ENCODE results near the gene DNPH1. TPM values are rescaled to one million over a fixed set of nuclear protein-coding genes. Genes with fewer than 3 reads are reported as not detected.

Gene DNPH1, protein sequence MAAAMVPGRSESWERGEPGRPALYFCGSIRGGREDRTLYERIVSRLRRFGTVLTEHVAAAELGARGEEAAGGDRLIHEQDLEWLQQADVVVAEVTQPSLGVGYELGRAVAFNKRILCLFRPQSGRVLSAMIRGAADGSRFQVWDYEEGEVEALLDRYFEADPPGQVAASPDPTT
- 29.0 and 31.5 TPM in 2 replicates for total RNA-seq

DNA sequence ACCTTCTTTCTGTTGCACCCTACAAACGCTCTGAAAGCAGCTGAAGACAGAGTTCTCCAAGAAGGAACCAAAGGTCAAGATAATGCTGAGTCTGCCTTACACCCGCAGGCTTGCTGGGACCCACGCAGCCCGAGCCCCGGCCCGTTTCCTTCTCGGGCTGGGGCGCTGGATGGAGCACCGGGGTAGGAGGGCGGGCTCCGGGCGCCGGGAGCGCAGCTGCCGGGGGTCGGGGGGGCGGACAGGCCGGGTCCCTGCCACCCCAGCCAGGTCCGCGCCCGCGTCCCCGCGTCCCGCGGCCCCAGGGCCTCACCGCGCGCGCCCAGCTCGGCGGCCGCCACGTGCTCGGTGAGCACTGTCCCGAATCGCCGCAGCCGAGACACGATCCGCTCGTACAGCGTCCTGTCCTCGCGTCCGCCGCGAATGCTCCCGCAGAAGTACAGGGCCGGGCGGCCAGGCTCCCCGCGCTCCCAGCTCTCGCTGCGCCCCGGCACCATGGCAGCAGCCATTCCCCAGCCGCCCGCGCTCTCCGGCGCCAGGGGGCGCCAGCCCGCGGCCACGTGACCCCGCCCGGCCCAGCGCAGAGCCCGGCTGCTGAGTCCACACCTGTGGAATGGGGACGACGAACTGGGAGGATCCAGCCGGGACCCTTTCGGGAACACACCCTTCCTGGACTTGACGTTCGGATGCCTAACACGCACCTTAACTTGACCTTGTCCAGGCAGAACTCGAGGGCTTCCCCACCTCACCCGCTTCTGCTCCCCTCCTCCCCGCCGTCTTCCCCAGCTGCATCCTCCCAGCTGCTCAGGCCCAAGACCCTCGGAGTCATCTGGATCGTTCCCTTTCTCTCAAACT lies at the start of gene DNPH1:
DNPH1 (minus strand) TSS at position 531 of the 852 bp plus-strand sequence; CDS start at position 506, 25 bp downstream.
- peak; percentile 81 for DNase-seq

DNA sequence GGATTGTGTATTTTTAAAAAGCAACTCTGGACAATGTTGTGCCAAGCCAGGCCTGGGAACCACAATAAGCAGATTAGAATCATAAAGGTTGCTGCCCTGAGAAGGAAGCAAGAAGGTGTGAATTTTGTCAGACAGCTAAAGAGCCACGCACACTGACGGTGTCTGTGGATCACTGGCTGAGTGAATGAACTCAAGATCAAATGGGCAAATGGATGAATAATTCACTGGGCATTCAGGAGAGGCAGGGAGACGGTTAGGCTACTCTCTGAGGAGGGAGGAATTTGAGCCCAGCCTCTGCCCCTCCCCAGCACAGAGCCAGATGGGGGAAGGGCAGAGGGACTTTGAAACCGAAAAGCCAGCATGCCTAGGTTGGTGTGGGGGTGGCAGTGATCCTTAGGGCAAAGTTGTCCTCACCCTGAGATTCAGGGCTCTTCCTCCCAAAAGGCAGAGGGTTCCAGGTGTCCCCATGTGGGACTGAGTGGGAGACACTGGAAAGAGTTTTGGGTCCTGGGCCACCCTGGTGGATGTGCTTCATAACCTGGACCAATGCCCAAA lies 49.3 kb upstream of the DNPH1 start:
- DNase-seq: no peak

DNA sequence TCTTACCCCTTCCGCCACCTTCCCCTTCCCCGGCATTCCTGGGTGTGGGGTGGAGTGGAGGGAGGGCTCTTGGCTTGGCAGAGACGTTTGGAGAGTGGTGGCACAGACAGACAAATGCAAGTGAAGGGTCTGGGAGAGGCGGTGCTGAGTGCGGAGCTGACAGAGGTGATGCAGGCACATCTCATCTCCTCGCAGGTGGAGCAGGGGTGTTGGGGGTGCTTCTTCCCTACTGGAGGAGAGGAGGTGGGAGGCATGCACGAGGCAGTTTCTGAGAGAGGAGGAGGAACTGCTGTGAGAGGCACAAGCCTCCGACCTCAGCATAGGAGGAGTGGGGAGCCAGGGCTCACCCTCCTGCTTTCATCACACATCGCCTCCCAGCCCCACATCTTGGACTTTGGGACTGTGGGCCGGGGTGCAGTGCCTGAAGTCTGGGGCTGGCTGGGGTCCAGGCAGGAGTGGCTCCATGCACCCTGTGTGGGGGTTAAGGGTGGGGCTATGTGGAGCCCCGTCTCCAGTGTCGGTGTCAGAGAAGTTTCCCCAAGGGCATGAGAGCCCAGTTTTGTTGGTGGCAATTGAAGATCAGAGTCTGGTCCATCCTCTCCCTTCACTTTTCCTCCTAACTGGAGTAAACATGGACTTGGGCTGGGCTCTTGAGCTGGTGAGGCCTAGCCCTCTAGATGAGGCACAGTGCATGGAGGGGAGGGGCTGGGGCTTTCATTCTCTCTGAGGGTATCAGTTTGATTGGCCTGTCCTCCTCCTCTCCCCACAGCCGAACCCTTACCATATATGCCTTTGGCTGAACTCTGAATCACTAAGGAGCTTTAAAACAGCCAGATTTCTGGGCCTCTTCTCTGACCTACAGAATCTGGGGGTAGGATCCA lies 48.6 kb upstream of the DNPH1 start:
- no peak for DNase-seq

DNA sequence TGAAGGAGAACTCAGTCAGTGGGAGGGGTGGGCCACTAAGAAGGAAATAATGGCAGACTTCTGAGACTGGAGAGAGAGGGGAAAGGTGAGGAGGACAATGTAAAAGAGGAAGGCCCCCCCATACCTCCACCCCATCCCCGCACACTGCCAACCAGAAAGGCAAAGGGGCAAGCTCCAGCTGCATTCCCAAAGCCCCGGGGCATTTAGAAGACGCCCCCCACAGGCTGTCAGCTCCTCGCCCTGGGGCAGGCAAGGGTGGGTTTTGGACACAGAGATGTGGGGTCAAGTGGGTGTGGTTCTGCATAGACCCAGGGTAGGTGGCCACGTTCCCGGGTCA lies 48.0 kb upstream of the DNPH1 start:
- DNase-seq: no peak

DNA sequence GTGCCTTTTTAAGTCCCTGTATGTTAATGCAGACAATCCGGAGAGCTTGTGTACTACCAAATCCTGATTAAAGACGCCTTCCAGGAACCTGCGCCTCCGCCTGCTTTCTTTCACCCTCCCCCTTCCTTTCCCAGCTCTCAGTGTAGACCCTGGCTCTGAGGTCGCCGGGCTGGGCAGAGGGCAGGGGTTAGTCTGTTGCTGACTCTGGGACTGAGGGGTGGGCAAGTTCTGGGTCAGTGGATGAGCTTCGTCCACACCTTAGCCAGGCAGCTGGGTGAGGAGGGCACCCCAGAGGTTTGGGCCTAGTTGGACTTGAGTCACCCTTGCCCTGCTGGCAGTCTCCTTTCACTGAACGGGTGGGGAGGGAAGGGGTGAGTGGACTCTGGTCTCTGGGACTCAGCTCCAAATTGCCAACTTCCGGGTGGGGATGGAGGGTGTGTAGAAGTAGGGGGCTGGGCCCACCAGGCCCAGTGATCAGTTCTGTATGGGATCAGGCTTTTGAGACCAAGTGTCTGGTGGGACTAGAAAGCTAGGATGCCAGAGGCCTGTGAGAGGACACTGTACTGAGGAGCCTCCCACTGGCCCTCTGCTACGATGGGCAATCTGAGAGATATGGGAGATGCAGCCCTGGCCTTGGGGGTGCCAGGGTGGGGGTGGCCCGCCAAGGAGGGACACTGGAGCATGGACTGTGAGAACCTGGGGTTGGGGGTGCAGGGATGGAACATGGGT lies 47.5 kb upstream of the DNPH1 start:
- DNase-seq: no peak

DNA sequence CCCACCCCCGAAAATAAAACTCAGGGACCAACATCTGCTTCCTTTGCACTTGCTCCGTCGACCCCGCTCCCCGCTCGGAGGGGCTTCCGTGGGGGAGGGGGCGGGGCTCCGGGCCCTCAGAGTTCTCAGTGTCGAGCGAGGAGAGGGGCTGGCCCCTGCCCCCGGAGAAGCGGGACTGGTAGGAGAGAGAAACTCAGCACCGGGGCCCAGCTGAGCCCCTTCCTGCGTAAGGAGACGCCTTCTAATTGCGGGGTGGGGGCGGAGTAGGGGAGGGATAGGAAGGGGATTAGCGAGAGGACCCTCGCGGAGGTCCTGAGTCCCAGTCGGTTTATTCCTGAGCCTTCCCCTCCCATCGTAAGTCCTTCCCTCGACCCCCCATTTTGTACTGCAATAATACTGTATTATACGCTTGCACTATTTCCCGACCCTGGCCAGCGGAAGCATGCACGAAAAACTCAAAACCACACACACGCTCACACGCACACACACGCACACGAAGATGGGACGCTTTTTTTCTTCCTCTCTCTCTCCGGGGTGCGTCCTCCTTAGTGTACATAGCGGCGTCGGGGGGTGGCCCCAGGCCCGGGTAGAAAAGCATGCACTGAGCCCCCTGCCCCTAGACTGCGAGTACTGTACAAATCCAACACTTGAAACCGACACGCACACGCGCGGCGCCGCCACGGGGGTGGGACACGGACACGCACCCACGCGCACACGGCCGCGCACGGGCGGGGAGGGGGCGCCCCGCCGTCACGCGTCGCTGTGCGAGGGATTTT lies 46.7 kb upstream of the DNPH1 start:
- no peak for DNase-seq

DNA sequence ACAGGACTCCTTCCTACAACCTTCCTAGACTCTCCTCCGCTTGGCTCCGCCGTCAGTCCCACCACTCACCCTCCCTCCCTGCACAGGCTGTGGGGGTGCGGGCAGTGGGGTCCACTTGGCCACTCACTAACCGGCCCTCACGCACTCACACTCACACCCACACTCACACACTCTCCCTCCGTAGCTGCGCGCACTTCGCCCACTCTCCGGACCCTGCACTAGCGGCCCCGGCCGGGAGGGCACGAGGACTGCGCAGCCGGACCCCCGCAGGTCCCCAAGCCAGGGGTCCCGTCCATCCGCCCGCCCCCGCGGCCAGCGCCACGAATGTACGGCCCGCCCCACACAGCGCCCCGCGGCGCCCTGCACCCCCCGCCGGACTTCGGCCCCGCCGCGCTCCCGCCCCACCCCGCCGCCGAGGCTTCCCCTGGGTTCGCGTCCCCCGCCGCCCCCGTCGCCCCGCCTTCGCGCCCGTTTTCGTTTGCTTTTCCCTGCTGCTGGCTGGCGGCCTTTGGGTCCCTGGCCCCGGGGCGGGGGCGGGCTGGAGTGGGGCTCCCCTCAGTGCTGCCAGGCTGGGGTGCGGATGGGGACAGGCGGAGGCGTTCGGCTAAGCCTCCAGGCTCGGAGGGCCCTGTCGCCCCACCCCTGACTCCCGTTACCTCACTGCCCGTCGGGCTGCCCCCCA lies 45.8 kb upstream of the DNPH1 start:
- DNase-seq: no peak

DNA sequence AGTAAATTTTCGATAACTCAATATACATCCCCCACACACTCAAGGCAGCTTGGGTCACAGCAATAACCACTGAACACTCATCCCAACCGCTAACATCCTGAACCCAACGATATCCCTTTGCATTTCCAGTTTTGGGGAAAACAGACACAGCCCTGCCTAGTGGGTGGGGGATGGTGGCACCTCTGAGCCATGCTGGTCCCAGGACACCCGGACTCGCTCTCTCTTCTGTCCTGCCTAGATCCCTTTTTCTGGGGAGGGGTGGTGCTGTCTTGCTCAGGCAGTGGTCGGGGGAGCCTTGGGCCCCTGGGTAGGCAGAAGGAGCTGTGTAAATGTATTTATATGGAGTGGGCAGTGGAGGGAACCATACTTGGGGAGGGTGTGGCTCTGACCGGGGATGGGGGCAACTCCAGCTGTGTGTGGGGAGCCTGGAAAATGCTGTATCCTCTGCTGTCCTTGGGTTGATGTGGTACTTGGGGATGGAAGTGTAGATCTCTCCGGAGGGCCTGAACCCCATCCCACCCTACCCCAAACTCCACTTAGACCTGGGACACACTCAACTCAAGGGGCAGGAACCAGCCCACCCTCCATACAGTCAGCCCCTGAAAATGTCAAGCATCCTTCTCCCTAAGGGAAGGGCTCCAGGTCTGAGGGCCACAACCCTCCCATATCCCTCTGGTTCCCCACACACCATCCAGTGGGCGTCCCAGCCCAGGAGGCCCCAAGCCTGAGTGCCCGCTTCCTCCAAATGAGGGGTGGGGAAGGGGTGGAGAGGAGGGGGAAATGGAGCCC lies 45.0 kb upstream of the DNPH1 start:
- no peak for DNase-seq

DNA sequence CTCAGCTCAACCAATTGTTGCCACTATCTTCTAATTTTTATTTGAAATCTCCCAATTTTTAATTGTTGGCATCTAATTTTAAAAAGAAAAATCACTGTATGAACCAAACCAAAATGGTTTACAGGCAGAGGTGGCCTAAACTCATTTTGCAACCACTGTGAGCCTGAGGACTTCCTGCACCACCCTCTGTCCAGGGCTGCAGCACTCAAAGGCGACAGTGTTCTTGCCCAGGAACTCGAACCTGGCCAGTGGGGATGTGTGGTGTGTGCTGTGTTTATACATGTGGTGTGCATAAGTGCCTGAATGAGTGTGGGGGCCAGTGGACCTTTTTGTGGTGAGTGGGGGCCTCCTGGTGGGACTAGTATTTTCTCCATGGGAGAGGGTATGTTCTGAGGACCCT lies 44.4 kb upstream of the DNPH1 start:
- DNase-seq: no peak

DNA sequence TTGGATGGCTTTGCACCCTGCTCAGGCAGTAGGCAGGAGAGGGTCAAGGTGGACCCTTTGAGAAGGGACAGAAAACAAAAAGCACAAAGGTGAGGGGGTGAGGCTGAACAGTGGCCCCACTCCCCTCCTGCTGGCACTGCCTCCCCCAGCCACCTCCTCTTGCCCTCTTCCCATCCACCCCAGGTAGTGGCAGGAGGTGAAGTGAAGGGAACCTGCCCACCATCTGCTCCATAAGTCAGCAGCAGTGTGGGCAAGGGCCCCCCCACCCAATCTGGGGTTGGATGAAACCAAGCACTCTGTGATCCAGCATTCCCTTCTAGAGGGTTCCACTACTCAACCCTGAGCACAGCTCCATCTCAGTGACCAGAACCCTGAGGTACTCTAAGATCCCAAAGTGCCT lies 42.7 kb upstream of the DNPH1 start:
- no peak for DNase-seq

DNA sequence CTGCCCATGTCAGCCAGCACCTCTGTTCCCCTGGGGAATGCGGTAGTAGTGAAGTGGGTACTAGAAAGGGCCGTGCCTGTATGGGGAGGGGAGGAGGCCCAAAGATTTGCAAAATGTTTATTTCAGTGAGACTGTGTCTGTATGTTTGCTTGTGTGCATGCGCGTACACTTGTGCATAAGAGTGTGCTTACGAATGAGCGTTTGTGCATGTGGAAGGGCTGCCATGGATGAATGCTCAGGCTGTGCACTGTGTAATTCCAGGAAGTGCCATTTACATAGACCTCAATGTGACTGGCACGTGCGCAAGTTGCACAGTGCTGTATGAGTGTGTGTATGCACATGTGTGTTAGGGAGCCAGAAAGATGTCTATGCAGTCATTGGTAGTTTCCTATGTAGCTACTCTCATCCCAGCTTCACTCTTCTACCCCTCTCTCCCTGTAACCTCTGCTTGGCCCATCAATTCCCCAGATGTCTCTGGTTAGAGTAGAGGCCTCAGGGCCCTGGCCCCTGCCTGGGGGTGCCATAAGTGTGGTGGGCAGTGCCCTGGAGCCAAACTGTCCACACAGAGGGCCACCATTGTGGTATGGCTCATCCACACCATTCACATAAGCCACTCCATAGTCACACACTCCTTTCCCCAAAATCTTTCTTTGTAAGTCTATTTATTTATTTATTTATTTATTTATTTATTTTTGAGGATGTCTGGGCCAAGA lies 42.0 kb upstream of the DNPH1 start:
- no peak for DNase-seq

DNA sequence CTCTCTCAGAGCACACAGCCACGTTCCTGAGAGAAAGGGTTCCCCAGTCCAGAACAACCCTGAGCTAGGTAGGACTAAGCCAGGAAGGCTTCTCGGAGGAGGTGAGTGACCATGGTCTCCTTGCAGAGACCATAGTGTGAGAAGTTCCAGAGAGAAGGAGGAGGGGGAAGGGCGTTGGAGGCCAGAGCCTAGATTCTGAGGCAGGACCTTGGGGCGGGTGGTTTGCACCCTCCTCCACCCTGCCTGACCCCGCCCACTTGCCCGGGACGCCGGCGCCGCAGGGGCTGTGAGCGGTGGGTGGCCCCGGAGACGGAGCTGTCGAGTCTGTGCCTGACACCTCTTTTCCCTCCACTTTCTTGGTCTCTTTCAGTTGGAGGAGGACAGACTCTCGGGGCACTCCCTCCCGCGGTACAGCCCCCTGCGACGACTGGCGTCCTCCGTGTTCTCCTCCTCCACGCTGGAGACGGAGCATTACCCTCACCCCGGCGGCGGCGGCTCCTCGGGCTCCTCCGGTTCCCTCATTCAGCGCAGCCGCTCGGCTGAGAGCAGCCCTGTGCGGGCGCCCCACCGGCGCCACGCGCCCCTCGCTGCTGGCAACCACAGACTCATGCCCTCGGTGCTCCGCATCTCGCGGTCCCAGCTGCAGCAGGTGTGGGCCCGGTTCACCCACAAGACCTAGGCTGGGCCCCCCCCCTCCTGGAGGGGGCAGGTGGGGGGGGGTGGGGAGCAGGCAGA lies 40.2 kb upstream of the DNPH1 start:
- no peak for DNase-seq

DNA sequence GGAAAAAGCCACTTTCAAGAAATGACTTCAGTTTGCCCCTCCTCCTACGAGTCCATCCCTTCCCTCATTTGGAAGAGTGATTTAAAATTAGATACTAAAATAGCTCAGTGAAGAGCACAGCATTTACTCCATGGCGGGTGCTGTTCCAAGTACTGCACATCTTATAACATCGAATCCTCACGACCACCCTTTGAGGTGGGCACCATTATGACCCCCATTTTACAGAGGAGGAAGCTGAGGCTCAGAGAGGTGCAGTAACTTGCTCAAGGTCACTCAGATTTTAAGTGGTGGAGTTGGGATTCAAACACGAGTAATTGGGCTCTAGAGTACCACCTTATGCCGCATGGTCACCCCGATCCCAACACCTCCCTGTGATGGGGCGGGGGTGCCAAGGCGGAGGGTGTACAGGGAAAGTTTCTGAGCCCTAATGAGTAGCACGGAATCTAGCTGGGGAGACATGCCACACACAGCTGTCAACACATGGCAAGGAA lies 39.5 kb upstream of the DNPH1 start:
- no peak for DNase-seq

DNA sequence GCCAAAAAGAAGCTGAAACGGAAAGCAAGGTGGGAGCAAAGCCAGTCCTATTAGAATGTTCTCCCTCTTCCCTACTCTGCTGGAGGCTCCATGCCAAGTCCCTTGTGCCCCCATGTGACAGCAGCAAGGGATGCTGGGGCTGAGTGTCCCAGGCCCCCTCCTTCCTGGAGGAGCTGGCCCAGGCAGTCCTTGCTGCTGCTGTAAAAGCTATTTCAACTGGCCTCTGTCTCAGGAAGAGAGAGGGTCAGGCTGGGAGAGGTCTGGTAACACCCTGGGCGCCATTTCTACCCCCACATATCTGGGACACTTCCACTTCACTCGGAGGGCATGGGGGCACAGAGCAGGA lies 39.0 kb upstream of the DNPH1 start:
- DNase-seq: no peak

DNA sequence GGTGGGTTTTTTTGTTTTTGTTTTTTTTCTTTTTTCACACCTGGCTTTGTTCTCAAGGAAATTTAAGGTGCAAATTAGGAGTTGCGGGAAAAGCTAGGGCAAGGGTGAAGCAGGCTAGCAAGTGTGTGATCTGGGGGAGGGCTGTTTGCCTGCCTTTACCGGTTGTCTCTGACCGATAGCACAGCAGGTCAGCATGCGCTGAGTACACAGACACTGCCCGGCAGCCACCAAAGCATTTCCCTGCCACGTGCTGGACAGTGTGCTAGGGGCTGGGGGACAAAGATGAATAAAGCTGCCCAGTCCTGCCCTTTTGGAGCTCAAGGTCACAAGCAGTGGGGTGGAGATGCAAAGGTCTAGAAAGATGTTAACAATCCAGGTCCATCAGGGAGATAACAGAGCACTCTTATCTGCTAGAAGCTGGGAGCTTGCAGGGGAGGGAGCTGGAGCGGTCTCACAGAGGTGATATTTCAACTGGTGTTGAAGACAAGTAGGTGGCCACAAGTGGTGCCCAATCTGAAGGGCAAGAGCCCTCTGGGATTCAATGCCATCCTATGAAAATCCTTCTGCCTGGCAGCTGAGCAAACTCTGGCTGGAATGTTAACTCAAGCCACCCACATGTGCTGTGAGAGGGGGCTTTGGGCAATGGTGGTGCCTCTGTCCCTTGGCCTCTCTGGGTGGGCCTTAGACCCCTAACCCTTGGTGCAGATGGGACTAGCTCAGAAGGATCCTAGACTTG lies 38.5 kb upstream of the DNPH1 start:
- no peak for DNase-seq

DNA sequence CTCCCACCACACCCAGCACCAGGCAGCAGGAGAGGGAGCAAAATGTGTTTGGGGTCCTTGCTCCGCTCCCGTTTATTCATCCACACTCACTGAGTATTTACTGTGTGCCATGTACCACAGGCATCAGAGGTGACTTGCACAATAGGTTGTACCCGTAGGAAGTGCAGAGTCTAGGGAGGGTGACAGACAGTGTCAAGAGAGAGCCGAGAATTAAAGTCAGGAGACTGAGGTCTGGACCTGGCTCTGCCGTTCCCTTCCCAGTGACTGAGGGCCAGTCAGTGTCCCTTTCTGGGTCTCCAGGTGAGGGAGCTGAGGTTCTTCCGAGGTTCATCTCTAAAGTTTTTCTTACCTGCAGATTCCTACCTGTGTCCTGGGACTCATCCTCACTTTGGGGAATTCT lies 36.3 kb upstream of the DNPH1 start:
- DNase-seq: no peak

DNA sequence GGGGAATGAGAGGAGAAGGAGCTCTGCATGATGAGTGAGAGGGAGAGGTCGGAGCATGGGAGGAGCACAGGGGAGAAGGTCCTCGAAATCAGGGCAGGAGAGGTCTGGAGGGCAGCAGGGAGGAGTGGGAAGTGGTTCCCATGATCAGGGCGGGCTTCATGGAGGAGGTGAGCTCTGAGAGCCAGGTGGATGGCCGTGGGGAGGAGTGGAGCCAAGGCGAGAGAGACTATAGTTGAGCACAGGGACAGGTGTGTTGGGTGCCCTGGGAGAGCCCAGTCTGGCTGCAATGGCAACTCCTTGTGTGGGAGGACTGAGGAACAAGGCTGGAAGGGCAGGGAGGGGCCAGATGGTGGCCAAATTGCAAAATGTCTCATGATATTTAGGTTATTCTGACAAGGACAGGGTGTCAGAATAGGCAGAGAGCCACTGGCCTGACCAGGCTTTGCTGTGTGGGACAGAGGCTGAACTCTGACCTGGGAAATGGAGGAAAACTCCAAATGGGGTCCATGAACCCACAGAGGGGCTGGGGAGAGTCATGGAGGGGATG lies 35.4 kb upstream of the DNPH1 start:
- DNase-seq: no peak
